PFSK-1 (cell line): ENCODE data around the gene COL18A1.

Experiments
- FOXP2 ChIP-seq: optimal IDR thresholded peaks from 2 replicates; pipeline ENCODE3; 2011; ENCODE audit warnings: borderline replicate concordance, control low read depth, inconsistent platforms; ENCODE audit not compliant: insufficient read depth; ENCODE audit errors: extremely low read length, extremely low read depth
- POLR2AphosphoS5 ChIP-seq: IDR thresholded peaks from 2 replicates; pipeline ENCODE4 v1.6.1; 2012; ENCODE audit warnings: low read depth, mild to moderate bottlenecking, control low read depth, low read length, moderate library complexity
- REST ChIP-seq, 2 experiments: IDR thresholded peaks; 2 replicates each; pipeline versions ENCODE4 v1.6.1 to v1.8.0; 2011 to 2012; ENCODE audit warnings: low read depth in 2 of 2, low read length in 2 of 2, control low read depth in 1 of 2, inconsistent platforms in 1 of 2, mild to moderate bottlenecking in 1 of 2, moderate library complexity in 1 of 2; ENCODE audit not compliant: insufficient read depth in 1 of 2
- SIN3A ChIP-seq: IDR thresholded peaks from 2 replicates; pipeline ENCODE4 v1.6.1; 2012; ENCODE audit warnings: mild to moderate bottlenecking, low read length, moderate library complexity, borderline replicate concordance; ENCODE audit not compliant: insufficient read depth
- TAF1 ChIP-seq: IDR thresholded peaks from 2 replicates; pipeline ENCODE4 v1.6.1; 2012; ENCODE audit warnings: low read length, control low read depth, borderline replicate concordance; ENCODE audit not compliant: insufficient read depth

The COL18A1 gene

GRCh38 chr21:45414396-45415187 lies 9.6 kb downstream of the COL18A1 start:
- TF ChIP-seq REST (IDR thresholded peaks at IDR 0.05; ENCODE audit: insufficient read depth in 1 of 2, low read depth in 2 of 2, low read length in 2 of 2) (no peak), FOXP2 (no peak), SIN3A (no peak), TAF1 (no peak), POLR2AphosphoS5 (no peak)

DNA sequence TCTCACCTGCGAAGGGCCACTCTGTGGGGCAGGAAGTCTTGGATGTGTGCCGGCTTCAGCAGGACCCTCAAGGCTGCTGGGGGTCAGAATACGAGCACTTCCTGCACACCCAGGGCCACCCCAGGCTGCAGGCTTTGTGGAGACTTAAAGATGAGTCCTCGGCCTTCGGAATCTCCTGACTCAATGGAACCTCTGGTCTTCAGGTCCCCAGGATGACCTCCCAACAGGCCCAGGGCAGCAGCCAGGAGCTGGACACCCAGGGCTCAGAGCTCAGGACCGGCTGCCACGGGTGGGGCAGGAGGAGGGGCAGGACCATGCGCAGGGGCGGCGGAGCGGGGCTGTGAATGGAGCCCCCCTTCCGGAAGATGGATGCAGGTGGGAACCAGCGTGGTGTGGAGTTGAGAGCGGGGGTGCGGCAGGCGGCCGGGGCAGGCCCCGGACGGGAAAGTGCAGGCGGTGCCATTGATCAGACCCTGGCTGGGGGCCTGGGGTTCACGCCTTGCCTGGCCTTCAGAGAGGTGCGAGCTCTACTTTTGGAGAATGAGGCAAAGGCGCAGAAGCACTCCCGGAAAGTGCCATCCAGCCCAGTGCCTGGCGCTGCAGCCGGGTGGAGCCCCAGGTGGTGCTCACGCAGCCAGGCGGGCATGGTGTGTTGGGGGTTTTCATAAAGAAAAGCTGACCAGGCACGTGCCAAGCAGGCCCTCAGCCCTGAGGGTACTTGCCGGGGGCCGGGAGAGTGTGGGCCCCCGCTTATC lies 10.4 kb downstream of the COL18A1 start:
- TF ChIP-seq REST (IDR thresholded peaks at IDR 0.05; ENCODE audit: insufficient read depth in 1 of 2, low read depth in 2 of 2, low read length in 2 of 2), result no peak
- no peak for TF ChIP-seq POLR2AphosphoS5
- TF ChIP-seq SIN3A, result no peak
- TF ChIP-seq FOXP2, result no peak
- TF ChIP-seq TAF1, result no peak

GRCh38 chr21:45415943-45416611 lies 11.1 kb downstream of the COL18A1 start:
- TF ChIP-seq POLR2AphosphoS5, result no peak
- no peak for TF ChIP-seq SIN3A
- no peak for TF ChIP-seq TAF1
- TF ChIP-seq REST (IDR thresholded peaks at IDR 0.05; ENCODE audit: insufficient read depth in 1 of 2, low read depth in 2 of 2, low read length in 2 of 2), result no peak
- no peak for TF ChIP-seq FOXP2

GRCh38 chr21:45416620-45417019 lies 11.7 kb downstream of the COL18A1 start:
- no peak for TF ChIP-seq TAF1
- no peak for TF ChIP-seq REST (IDR thresholded peaks at IDR 0.05; ENCODE audit: insufficient read depth in 1 of 2, low read depth in 2 of 2, low read length in 2 of 2)
- TF ChIP-seq FOXP2, result no peak
- no peak for TF ChIP-seq POLR2AphosphoS5
- no peak for TF ChIP-seq SIN3A
